Esophagus muscularis mucosa (tissue), 4 donors: ENCODE results near the gene ABCA6. TPM values are rescaled to one million over a fixed set of nuclear protein-coding genes. Genes with fewer than 3 reads are reported as not detected.
A peak's percentile ranks its signal among the peaks of the same experiment; 100 is the strongest.

Source experiments
- DNase-seq: peaks from one replicate; pipeline ENCODE4 v3.0.0-alpha.2; 2017; ENCODE audit errors: extremely low spot score
- H3K27ac ChIP-seq, 4 donors: fragments of 200-600 bp; sonication (generic); replicated peaks in 1 of 4; 1 replicate in 3 of 4; 2 replicates in 1 of 4; pipeline ENCODE4 v1.5.1; 2016 to 2019; ENCODE audit warnings: mild to moderate bottlenecking in 1 of 4
- H3K27me3 ChIP-seq, 4 donors: fragments of 200-600 bp; sonication (generic); one replicate each; pipeline versions ENCODE4 v1.5.1 to v1.6.0; 2016 to 2019
- H3K36me3 ChIP-seq, 4 donors: fragments of 200-600 bp; sonication (generic); one replicate each; pipeline ENCODE4 v1.5.1; 2016 to 2019
- H3K4me1 ChIP-seq, 4 donors: fragments of 200-600 bp; sonication (generic); one replicate each; pipeline ENCODE4 v1.5.1; 2016 to 2019
- H3K4me3 ChIP-seq, 4 donors: fragments of 200-600 bp; sonication (generic); 1 replicate in 2 of 4; 2 replicates in 2 of 4; pipeline ENCODE4 v1.5.1; 2016 to 2019; ENCODE audit warnings: mild to moderate bottlenecking in 4 of 4, moderate library complexity in 1 of 4
- H3K9me3 ChIP-seq, 4 donors: fragments of 200-600 bp; sonication (generic); 1 replicate in 3 of 4; 2 replicates in 1 of 4; pipeline ENCODE4 v1.5.1; 2016 to 2019
- CTCF ChIP-seq, 3 experiments: fragments of 200-600 bp in 2 of 3; fragments of 450-650 bp in 1 of 3; sonication (generic) in 2 of 3; IDR thresholded peaks; one replicate each; pipeline ENCODE4 v1.5.1; 2017 to 2019; ENCODE audit warnings: antibody characterized with exemption in 3 of 3, mild to moderate bottlenecking in 2 of 3, moderate library complexity in 1 of 3
- EP300 ChIP-seq: sonication (generic); formaldehyde crosslinking; IDR thresholded peaks from one replicate; pipeline ENCODE4 v1.6.1; 2017; ENCODE audit warnings: antibody characterized with exemption
- POLR2A ChIP-seq: fragments of 450-650 bp; IDR thresholded peaks from one replicate; pipeline ENCODE4 v1.6.1; 2017; ENCODE audit warnings: antibody characterized with exemption, moderate library complexity, mild to moderate bottlenecking, low read depth
- POLR2AphosphoS5 ChIP-seq, 2 donors: sonication (generic); formaldehyde crosslinking; IDR thresholded peaks; one replicate each; pipeline ENCODE4 v1.6.1; 2017; ENCODE audit warnings: antibody characterized with exemption in 2 of 2
- WGBS: methylation state at CpG from one replicate; pipeline ENCODE4 v1.1.5; 2018; 5-methylcytosine and 5-hydroxymethylcytosine counted together
- intact Hi-C: fragments of 100-400 bp; cut with DNase I; formaldehyde crosslinking; loops from one replicate; pipeline ENCODE4 v1.15.1; 2023
- total RNA-seq, 4 donors: library from RNA; depleted of rRNA; stranded (reverse); fragments of >200 nt; gene quantifications; one replicate each; pipeline versions ENCODE4 v1.1.0 to v1.2.1, GENCODE V29; 2016

Gene ABCA6
- total RNA-seq, 4 donors from 2014 or later, result 45.1 to 85.1 (median 47.2) TPM

- H3K36me3 ChIP-seq, result no peaks in the 10 kb centered on the region
- intact Hi-C loops, result no loop called here
Measured at GRCh38 chr17:69050999-69051775, 90.5 kb downstream of the ABCA6 start.

GRCh38 chr17:69048634-69049033 is 93.1 kb downstream of the ABCA6 start:
- DNase-seq, result no peak
- Histone ChIP-seq H3K27ac (peak overlapping the region in 3 of 4 donors; percentile 32 to 42 (median 34)), H3K27me3 (no peaks in the 10 kb centered on the region), H3K36me3 (peaks cover 0 to 8% (median 3%) of the 10 kb centered on the region in 4 donors), H3K9me3 (no peaks in the 10 kb centered on the region), H3K4me3 (no peak overlapping the region), H3K4me1 (peaks cover 0 to 10% (median 5%) of the 10 kb centered on the region in 4 donors)
- WGBS, result 88% methylated on average over 2 of the region's 2 CpGs
- intact Hi-C loops, result no loop called here
- TF ChIP-seq CTCF (IDR thresholded peaks at IDR 0.05), result no peak
- no peak for TF ChIP-seq POLR2AphosphoS5 (IDR thresholded peaks at IDR 0.05)
- TF ChIP-seq EP300, result no peak
- TF ChIP-seq POLR2A, result no peak

More at GRCh38 chr17:69050999-69051775, 90.5 kb downstream of the ABCA6 start:
- no peak overlapping the region for H3K4me3 ChIP-seq
- no peak for DNase-seq
- no peak for TF ChIP-seq EP300
- no peak for TF ChIP-seq CTCF (IDR thresholded peaks at IDR 0.05)
- TF ChIP-seq POLR2A, result no peak
- no peak for TF ChIP-seq POLR2AphosphoS5 (IDR thresholded peaks at IDR 0.05)
- H3K27ac ChIP-seq, result peak overlapping the region in 3 of 4 donors; percentile 19 to 33 (median 21)
- WGBS, result 57% methylated on average over 5 of the region's 5 CpGs
- H3K4me1 ChIP-seq, result peaks cover 0 to 10% (median 5%) of the 10 kb centered on the region in 4 donors
- H3K9me3 ChIP-seq, result peaks cover 0 to under 1% (median 0%) of the 10 kb centered on the region in 4 donors
- no peaks in the 10 kb centered on the region for H3K27me3 ChIP-seq

GRCh38 chr17:69047368-69048263 is 94.1 kb downstream of the ABCA6 start:
- H3K4me3 ChIP-seq, result no peak overlapping the region
- H3K36me3 ChIP-seq, result peaks cover 0 to 17% (median 10%) of the 10 kb centered on the region in 4 donors
- TF ChIP-seq CTCF (IDR thresholded peaks at IDR 0.05) (no peak), POLR2AphosphoS5 (IDR thresholded peaks at IDR 0.05) (peak; percentile 23 to 56), POLR2A (no peak)
- no peaks in the 10 kb centered on the region for H3K9me3 ChIP-seq
- 34% methylated on average over 3 of the region's 3 CpGs for WGBS
- no peaks in the 10 kb centered on the region for H3K27me3 ChIP-seq
- H3K27ac ChIP-seq, result peak overlapping the region; percentile 53 to 60 (median 58)
- intact Hi-C loops, result no loop called here
- no peak for DNase-seq
- peaks cover 0 to 10% (median 5%) of the 10 kb centered on the region in 4 donors for H3K4me1 ChIP-seq

- WGBS, result 82% methylated on average over 4 of the region's 4 CpGs
- no peak for TF ChIP-seq POLR2AphosphoS5 (IDR thresholded peaks at IDR 0.05)
- TF ChIP-seq EP300, result no peak
- TF ChIP-seq CTCF (IDR thresholded peaks at IDR 0.05), result no peak
- TF ChIP-seq POLR2A, result no peak
- intact Hi-C loops, result no loop called here
Measured at GRCh38 chr17:69046121-69046807, 95.4 kb downstream of the ABCA6 start.

More at GRCh38 chr17:69046121-69046807, 95.4 kb downstream of the ABCA6 start:
- H3K27me3 ChIP-seq, result no peaks in the 10 kb centered on the region
- H3K4me1 ChIP-seq, result peaks cover 0 to 10% (median 5%) of the 10 kb centered on the region in 4 donors
- no peak overlapping the region for H3K4me3 ChIP-seq
- no peaks in the 10 kb centered on the region for H3K9me3 ChIP-seq
- H3K27ac ChIP-seq, result no peak overlapping the region
- no peak for DNase-seq
- peaks cover 0 to 17% (median 10%) of the 10 kb centered on the region in 4 donors for H3K36me3 ChIP-seq
